Endometrium (tissue), 2 donors: ENCODE measurements around the gene MACROD2.

ENCODE experiments used
- FAIRE-seq: peaks from 2 replicates; lab custom pipeline; 2012; peaks lifted over from hg19 to GRCh38; lab: Jason Lieb, UNC
- donor health status: control.
- donor health status: control.

MACROD2 gene

DNA sequence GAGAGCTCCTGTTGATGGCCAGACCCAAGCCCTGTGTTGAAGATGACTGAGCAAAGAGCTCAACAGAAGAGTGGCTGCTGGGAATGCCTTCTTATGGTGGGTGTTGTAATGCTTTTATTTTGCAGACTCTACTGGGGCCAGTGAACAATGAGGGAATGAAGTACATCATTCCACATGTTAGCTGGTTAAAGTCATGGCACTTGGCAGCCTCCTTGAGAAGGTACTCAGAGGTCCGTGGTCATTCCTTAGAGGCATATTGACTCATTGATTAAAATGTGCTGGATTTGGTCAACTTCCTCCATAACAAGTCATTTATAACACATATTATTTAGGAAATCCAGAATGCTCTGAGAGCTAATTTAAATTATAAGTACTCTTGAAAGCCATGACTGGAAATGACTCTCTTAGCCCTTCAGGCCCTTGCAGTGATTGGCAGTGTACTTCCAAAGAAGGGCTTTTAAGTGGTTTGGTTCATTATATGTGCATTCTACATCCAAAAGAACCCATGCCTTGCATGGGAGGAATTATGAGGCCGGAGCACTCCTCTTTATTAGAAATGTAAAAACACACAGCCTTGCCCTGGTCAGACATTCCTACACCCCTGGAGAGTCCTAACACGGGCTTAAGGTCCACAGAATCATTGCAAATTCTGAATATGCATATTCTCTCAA is 1601.0 kb downstream of the MACROD2 start:
- FAIRE-seq, result no peak

DNA sequence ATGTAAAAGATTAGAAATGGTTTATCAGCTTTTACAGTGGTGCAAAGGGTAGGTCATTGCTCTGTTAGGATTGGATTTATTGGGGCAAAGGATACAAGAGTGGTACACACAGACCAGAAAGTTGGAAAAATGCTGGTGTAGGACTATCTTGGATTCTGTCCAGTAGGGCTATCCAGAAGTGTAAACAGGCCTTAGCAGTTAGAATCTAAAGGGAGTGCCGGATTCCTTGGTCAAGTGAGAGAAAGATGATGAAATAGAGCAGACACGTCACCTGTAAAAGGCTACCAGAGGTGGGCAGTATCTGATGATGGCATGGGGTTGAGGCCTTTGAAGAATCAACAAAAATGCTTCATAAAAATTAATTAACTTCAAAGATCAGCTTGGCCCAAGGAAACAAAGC is 1602.0 kb downstream of the MACROD2 start:
- no peak for FAIRE-seq

DNA sequence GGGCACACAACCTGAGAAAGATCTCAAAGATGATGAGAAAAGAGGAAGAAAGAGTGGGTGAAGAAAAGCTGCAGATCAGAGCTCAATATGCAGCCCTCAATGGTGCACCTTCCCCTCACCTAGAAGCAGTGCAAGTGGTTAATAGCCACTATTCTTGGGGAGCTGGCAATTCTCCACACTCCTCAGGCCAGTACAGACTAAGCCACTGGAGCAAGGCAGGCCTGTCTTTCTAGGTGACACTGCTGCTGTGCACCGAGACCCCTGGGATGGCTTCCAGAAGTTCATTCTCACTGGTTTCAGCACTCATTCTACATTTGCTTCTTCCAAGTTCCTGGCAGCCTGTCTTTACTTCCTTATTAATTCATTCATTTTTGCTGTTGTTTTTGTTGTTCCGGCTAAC is 1604.6 kb downstream of the MACROD2 start:
- no peak for FAIRE-seq

DNA sequence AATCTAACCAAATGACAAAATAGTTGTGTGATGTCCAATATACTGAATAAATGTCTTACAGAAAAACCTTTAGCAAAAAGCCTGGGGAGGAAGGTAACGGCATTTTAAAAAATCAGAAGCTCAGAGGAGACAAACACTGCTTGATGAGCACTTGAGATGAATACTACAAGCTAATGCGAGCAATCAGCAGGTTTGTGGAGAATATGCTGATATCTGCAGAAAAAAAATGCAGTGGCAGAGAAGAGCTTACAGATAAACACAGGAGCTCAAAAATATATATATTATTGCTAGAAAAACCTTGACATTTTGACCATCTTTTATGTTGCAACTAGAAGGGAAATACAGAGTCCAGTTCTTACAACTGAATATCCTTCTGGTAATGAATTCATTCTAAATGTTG is 1605.2 kb downstream of the MACROD2 start:
- FAIRE-seq, result no peak

DNA sequence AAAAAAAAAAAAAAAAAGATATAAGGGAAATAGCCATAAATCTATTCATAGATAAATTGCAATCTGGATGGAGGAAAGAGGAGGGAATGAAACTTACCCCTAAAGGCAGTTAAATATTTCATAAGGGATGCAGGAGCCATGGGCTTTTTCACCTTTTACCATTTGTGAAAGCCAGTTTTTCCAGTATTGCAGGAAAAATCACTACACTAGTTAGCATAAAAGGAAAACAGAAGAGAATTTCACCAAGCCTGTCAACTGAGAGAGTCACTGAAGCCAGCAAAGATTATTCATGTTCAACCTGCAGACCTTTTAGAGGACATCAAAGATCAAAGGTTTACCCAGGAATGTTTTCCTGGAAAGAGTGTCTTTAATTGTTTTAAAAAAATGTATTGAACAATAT is 1608.2 kb downstream of the MACROD2 start:
- no peak for FAIRE-seq

GRCh38 chr20:15603978-15604805 is 1608.9 kb downstream of the MACROD2 start:
- no peak for FAIRE-seq

DNA sequence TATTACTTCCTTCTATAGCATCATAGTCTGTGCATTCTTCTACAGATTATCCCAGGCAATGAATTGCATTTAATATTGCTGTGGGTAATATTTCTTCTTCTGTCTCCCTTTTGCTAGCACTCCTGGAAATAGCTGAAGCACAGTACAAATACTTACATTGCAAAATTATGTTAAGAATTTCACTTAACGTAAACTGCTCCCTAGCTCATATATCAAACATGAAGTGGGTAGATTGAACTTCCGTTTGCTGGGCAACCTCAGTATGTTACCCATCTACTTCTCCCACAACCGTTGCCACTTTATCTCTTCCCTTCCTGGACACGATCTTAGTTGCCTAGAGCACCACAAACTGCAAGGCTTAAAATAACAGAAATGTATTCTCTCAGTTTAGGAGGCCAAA is 1614.6 kb downstream of the MACROD2 start:
- FAIRE-seq, result no peak

DNA sequence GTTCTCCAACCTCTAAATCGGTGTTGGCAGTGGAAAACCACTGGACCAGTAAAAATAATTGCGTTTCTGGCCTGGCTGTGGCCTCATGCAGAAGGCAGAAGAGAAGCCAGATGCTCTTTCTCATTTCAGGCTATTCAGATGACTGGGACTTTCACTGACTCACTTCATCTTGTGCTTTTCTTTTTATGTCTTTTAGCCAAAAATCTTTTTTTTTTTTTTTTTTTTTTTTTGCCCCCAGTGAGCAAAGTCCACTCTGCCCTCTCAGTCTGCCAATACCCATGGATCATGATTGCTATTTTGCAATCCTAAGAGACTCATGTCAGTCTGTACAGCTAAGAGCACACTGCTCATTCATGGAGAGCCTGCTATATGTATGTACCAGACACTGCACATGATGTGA is 1615.5 kb downstream of the MACROD2 start:
- FAIRE-seq, result no peak

DNA sequence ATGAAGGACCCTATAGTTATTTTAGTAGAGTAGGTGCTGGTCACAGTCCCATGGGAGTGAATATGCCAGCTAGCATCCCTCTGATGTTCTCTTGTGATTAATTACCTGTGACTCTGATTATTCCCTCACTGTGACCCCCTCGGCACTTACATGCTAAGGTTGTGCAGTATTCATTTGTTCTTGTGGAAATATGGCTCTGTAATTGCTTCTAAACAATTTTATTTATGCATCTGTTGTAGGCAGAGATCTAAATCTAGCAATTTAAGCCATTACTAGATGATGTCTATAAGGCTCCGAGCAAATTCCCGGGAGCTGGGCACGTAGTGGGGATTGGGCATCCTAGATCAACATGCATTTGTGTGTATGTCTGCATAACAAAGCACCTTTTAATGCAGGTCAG is 1616.2 kb downstream of the MACROD2 start:
- FAIRE-seq, result no peak

DNA sequence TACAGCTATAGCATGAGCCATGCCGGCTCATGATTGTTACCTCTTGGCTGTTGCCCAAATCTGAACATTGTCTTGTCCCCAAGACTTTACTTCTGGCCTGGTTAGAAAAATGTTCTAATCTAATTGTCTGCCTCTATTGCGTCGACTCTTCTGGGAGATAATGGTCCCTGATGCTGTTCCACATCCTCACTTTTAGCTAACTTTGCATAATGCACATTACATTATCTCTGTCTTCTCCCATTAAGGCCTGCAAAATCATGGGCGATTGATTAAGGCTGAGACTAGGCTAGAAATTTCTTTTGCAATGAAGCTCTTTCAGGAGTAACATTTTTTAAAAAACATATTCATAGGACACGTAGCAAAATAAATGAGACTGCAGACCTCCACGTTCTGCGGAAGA is 1616.9 kb downstream of the MACROD2 start:
- no peak for FAIRE-seq

- FAIRE-seq, result no peak
These were observed 1617.5 kb downstream of the MACROD2 start for GRCh38 chr20:15612769-15613168.

DNA sequence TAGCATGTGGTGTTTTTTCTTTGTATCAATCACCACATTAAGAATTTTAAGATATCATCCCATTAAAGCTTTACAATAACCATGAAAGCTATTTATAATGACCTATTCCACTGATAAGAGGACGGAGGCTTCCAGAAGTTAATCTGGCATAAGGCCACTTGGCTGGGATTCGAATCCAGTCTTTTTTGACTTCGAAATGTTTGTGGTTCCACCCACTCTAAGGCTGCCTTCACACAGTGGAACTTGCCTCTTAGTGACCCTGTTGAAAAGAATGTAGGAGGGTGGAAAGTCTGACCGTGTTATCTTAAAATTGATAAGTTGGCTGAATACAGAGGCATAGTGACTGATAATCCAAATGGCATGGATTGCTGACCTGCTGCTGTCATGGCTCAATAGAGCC is 1618.2 kb downstream of the MACROD2 start:
- no peak for FAIRE-seq

DNA sequence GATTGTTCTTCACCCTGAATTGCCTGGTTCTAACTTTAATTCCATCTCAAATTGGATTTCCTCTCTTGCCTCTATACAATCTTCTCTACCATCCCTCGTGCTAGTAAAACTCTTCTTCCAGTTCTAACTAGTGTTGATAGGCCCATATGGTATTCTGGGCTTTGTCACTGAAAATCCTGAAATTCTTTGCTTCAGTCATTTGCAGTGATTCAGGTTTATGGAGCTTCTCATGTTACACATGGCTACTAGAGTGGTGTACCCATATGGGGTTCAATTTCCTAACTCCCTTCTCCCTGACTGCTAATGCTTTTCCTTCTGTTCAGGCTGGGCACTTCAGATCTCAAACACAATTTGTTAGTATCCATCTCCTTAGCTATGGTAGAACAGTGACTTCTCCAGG is 1621.3 kb downstream of the MACROD2 start:
- FAIRE-seq, result no peak

DNA sequence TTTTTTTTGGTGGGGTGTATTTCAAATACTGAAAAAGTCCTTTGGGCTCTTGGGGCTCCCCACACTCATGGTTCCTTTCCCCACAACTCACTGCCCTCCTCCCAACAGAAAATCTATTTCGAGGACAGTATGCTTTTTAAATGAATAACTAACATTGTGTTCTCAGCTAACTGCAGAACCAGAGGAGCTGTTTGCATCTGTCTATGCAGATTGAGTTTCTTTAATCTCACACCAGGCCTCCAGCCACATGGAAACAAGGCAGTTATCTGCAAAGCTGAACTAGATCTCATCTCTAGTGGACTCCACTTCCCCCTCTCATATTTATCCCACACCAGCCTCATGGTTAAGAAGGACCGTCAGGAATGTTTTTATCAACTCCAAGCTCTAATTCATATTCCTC is 1622.8 kb downstream of the MACROD2 start:
- FAIRE-seq, result no peak

DNA sequence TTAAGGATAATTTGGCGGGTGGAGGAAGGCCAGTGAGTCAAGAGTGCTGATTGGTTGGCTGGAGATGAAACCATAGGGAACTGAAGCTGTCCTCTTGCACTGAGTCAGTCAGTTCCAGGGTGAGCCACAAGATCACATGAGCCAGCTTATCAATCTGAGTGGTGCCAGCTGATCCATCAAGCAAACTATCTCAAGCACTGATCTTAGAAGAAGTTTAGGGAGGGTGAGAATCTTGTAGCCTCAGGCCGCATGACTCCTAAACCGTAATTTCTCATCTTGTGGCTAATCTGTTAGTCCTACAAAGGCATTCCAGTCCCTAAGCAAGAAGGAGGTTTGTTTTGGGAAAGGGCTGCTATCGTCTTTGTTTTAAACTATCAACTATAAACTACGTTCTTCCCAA is 1623.6 kb downstream of the MACROD2 start:
- FAIRE-seq, result no peak

GRCh38 chr20:15619341-15619740 is 1624.0 kb downstream of the MACROD2 start:
- FAIRE-seq, result no peak

DNA sequence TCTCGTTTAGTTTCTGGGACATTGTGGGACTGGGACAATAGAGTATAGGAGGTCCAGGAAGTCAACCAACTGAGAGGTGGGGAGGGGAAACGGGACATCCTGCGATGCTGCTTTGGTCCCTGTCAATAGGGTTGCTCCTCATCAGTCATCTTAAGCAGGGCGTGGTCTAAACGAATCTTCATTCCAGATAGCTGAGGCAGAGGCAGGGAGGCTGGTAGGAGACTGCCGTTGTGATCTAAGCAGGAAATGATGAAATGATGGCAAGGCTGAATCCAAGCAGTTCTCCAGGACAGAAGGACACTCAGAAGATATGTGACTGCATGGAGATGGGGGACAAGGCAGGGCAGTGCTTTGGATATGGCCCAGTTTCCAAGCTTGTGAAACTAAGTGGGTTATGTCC is 1624.5 kb downstream of the MACROD2 start:
- FAIRE-seq, result no peak

GRCh38 chr20:15622368-15622767 is 1627.1 kb downstream of the MACROD2 start:
- no peak for FAIRE-seq

DNA sequence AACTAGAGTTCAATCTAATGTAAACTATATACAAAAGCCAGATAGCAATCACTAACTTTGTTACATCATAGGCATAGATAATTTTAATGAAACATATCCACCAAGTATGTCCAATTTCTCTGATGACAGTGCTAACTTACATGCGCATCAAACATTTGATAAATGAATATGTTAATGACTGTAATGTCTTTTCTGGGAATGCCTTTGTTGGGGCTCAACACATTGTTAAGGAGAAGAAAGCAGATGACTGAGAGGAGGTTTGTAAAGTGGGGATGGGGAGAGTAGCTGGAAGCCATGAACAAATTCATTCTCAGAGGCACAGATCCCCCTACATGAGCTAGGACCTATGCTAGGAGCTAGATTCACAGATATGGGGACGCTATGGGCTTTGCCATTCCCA is 1627.9 kb downstream of the MACROD2 start:
- no peak for FAIRE-seq

DNA sequence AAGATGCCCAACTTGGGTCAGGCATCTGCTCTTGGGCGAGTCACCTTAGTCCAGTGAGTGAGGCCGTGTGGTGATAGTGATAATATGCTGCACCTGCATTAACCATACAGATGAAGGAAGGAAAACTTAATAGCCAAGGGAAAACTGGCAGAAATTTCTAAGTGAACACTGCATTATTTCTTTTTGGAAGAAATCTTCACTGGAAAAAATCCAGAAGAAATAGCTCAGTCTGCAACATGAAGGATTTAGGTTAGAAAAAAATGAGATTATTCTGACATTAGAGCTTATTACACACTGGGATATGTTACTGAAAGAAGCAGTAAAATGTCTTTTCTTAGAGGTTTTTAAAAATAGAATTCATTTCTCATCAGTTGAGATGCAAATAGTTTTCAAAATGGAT is 1630.7 kb downstream of the MACROD2 start:
- FAIRE-seq, result no peak

DNA sequence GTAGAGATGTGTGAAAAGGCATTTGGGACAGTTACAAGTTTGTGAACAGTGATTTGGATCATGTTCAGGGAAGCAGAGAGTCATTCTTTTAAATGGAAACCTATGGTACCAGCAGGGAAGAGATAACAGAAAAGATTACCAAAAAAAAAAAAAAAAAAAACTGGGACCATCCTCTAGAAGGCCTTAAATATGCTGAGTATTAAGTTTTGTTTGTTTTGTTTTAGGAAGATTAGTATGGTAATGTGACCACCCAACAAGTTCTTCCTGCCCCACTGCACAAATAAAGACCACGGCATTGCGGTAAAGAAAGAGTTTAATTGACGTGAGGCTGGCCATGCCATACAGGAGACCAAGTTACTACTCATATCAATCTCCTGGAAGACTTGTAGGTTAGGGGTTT is 1631.8 kb downstream of the MACROD2 start:
- no peak for FAIRE-seq

GRCh38 chr20:15627501-15627903 is 1632.2 kb downstream of the MACROD2 start:
- no peak for FAIRE-seq

GRCh38 chr20:15628851-15629353 is 1633.6 kb downstream of the MACROD2 start:
- no peak for FAIRE-seq

- FAIRE-seq, result no peak
These were observed 1635.0 kb downstream of the MACROD2 start for GRCh38 chr20:15630360-15630759.
